Prostate gland (tissue), 2 donors: ENCODE data around the gene SOHLH2. TPM values are rescaled to one million over a fixed set of nuclear protein-coding genes. Genes with fewer than 3 reads are reported as not detected.

Experiments used
- DNase-seq: peaks from one replicate; pipeline ENCODE4 v3.0.0-alpha.2; 2019; ENCODE audit warnings: low spot score
- H3K27ac ChIP-seq, 2 donors: fragments of 200-600 bp; sonication (generic); 2 replicates each; pipeline ENCODE4 v1.5.1; 2017 to 2019
- H3K27me3 ChIP-seq: fragments of 200-600 bp; sonication (generic); replicated peaks from 2 replicates; pipeline ENCODE4 v1.5.1; 2019; ENCODE audit not compliant: insufficient read depth
- H3K36me3 ChIP-seq, 2 donors: fragments of 200-600 bp; sonication (generic); 1 replicate in 1 of 2; 2 replicates in 1 of 2; pipeline versions ENCODE4 v1.5.1 to v1.8.1; 2017 to 2019
- H3K4me1 ChIP-seq: fragments of 200-600 bp; sonication (generic); replicated peaks from 2 replicates; pipeline ENCODE4 v1.5.1; 2019
- H3K4me3 ChIP-seq, 2 donors: fragments of 200-600 bp; sonication (generic); 2 replicates each; pipeline ENCODE4 v1.5.1; 2017 to 2019
- H3K9me3 ChIP-seq: fragments of 200-600 bp; sonication (generic); 2 replicates; pipeline ENCODE4 v1.5.1; 2017
- CTCF ChIP-seq, 4 experiments: fragments of 200-600 bp in 2 of 4; fragments of 450-650 bp in 2 of 4; sonication (generic) in 2 of 4; IDR thresholded peaks; 1 replicate in 3 of 4; 2 replicates in 1 of 4; pipeline ENCODE4 v1.5.1; 2016 to 2019; ENCODE audit warnings: antibody characterized with exemption in 4 of 4, mild to moderate bottlenecking in 2 of 4, moderate library complexity in 2 of 4
- POLR2A ChIP-seq: fragments of 450-650 bp; IDR thresholded peaks from one replicate; pipeline ENCODE4 v1.6.1; 2016; ENCODE audit warnings: antibody characterized with exemption, mild to moderate bottlenecking
- POLR2AphosphoS5 ChIP-seq: sonication (generic); formaldehyde crosslinking; IDR thresholded peaks from one replicate; pipeline ENCODE4 v1.6.1; 2017; ENCODE audit warnings: antibody characterized with exemption
- WGBS: methylation state at CpG from one replicate; pipeline ENCODE4 v1.1.5; 2018; 5-methylcytosine and 5-hydroxymethylcytosine counted together
- intact Hi-C: fragments of 100-400 bp; cut with DNase I; formaldehyde crosslinking; loops from one replicate; pipeline ENCODE4 v1.14.2; 2022
- total RNA-seq, 2 donors: library from RNA; depleted of rRNA; stranded (reverse); fragments of >200 nt; gene quantifications; one replicate each; pipeline ENCODE4 v1.1.0, GENCODE V29; 2016

SOHLH2 gene
- total RNA-seq, 2 donors from 2014 or later, result 2.3 to 5.1 TPM

- DNase-seq, result no peak
- WGBS, result 92% methylated on average over 2 of the region's 2 CpGs
- H3K27me3 ChIP-seq, result no peaks in the 10 kb centered on the region
- no peaks in the 10 kb centered on the region for H3K9me3 ChIP-seq
- no peak overlapping the region for H3K4me3 ChIP-seq
- no peaks in the 10 kb centered on the region for H3K36me3 ChIP-seq
- intact Hi-C loops, result no loop called here
- no peak overlapping the region for H3K27ac ChIP-seq
- TF ChIP-seq POLR2A, result no peak
- TF ChIP-seq CTCF (IDR thresholded peaks at IDR 0.05), result no peak
- TF ChIP-seq POLR2AphosphoS5, result no peak
- no peaks in the 10 kb centered on the region for H3K4me1 ChIP-seq
These were observed 29.7 kb upstream of the SOHLH2 start for GRCh38 chr13:36244073-36244472.

- no peak overlapping the region for H3K4me3 ChIP-seq
- no peak for TF ChIP-seq POLR2A
- TF ChIP-seq POLR2AphosphoS5, result no peak
- TF ChIP-seq CTCF (IDR thresholded peaks at IDR 0.05), result no peak
- no peak overlapping the region for H3K27ac ChIP-seq
- H3K9me3 ChIP-seq, result no peaks in the 10 kb centered on the region
- no peaks in the 10 kb centered on the region for H3K36me3 ChIP-seq
- no peaks in the 10 kb centered on the region for H3K4me1 ChIP-seq
- intact Hi-C loops, result no loop called here
- DNase-seq, result no peak
- WGBS, result 87% methylated on average over 2 of the region's 2 CpGs
- H3K27me3 ChIP-seq, result no peaks in the 10 kb centered on the region
These were observed 28.4 kb upstream of the SOHLH2 start for GRCh38 chr13:36242761-36243160.

GRCh38 chr13:36231236-36231635 lies 16.9 kb upstream of the SOHLH2 start:
- no peak for DNase-seq
- intact Hi-C loops, result no loop called here
- no peak overlapping the region for H3K4me3 ChIP-seq
- no peak overlapping the region for H3K27ac ChIP-seq
- H3K36me3 ChIP-seq, result no peaks in the 10 kb centered on the region
- 77% methylated on average over 3 of the region's 3 CpGs for WGBS
- no peaks in the 10 kb centered on the region for H3K4me1 ChIP-seq
- no peaks in the 10 kb centered on the region for H3K9me3 ChIP-seq
- no peaks in the 10 kb centered on the region for H3K27me3 ChIP-seq
- TF ChIP-seq POLR2AphosphoS5 (no peak), CTCF (IDR thresholded peaks at IDR 0.05) (no peak), POLR2A (no peak)

- no peak for TF ChIP-seq CTCF (IDR thresholded peaks at IDR 0.05)
- TF ChIP-seq POLR2AphosphoS5, result no peak
- no peak for TF ChIP-seq POLR2A
- Histone ChIP-seq H3K27ac (no peak overlapping the region), H3K4me1 (no peaks in the 10 kb centered on the region), H3K27me3 (no peaks in the 10 kb centered on the region), H3K9me3 (no peaks in the 10 kb centered on the region), H3K36me3 (no peaks in the 10 kb centered on the region), H3K4me3 (no peak overlapping the region)
- no peak for DNase-seq
- intact Hi-C loops, result no loop called here
- 86% methylated on average over 1 of the region's 1 CpG for WGBS
These were observed 10.4 kb upstream of the SOHLH2 start for GRCh38 chr13:36224730-36225129.

- Histone ChIP-seq H3K4me3 (no peak overlapping the region), H3K27ac (no peak overlapping the region), H3K36me3 (no peaks in the 10 kb centered on the region), H3K4me1 (no peaks in the 10 kb centered on the region), H3K27me3 (no peaks in the 10 kb centered on the region), H3K9me3 (no peaks in the 10 kb centered on the region)
- no peak for DNase-seq
- intact Hi-C loops, result no loop called here
- TF ChIP-seq POLR2A (no peak), CTCF (IDR thresholded peaks at IDR 0.05) (no peak), POLR2AphosphoS5 (no peak)
These were observed 5.5 kb upstream of the SOHLH2 start for GRCh38 chr13:36219883-36220282.
